HepG2 (cell line): ENCODE measurements around the gene MTA3. TPM values are rescaled to one million over a fixed set of nuclear protein-coding genes. Genes with fewer than 3 reads are reported as not detected.

ENCODE experiments used
- ATAC-seq: fragments of 200-7000 bp; cut with Tn5 transposase; 3 replicates; pipeline ENCODE4 v1.9.1; 2020; ENCODE audit warnings: mild to moderate bottlenecking, moderate library complexity
- BruUV-seq: library from RNA; stranded (reverse); fragments of 400-500 nt; replicated peaks from 2 replicates; lab custom pipeline; 2021; lab: Mats Ljungman, UMichigan
- CTCF ChIA-PET: fragments of 300-600 bp; formaldehyde crosslinking; extraction: SDS; loops from one replicate; lab custom pipeline; 2021; ENCODE audit warnings: low total read pairs, inconsistent platforms, low intra/inter-chr PET ratio; lab: Yijun Ruan, JAX
- POLR2A ChIA-PET: fragments of 350-600 bp; sonication (Branson Sonifier 250); formaldehyde crosslinking; loops from one replicate; lab custom pipeline; 2020; ENCODE audit warnings: antibody characterized with exemption, inconsistent platforms; lab: Yijun Ruan, JAX
- DNase-seq: peaks from one replicate; pipeline ENCODE4 v3.0.0-alpha.2; 2015; ENCODE audit warnings: low spot score
- FAIRE-seq: peaks from 3 replicates; lab custom pipeline; 2011; peaks lifted over from hg19 to GRCh38; lab: Jason Lieb, UNC
- H2AFZ ChIP-seq: one replicate; pipeline ENCODE4 v1.6.1; 2011; ENCODE audit warnings: low read length, inconsistent platforms
- H3K27ac ChIP-seq: fragments of 300-600 bp; 3 replicates; pipeline ENCODE4 v1.8.0; 2011; ENCODE audit warnings: mixed run types, mild to moderate bottlenecking, mixed read lengths, low read length, inconsistent platforms; ENCODE audit not compliant: insufficient read depth; ENCODE audit errors: extremely low read length
- H3K27me3 ChIP-seq, 2 experiments: fragments of 200-600 bp in 1 of 2; 2 replicates in 1 of 2; 3 replicates in 1 of 2; pipeline versions ENCODE4 v1.6.0 to v1.8.0; 2011; ENCODE audit warnings: low read length in 2 of 2, mild to moderate bottlenecking in 2 of 2, moderate library complexity in 2 of 2, inconsistent platforms in 1 of 2; ENCODE audit not compliant: insufficient read depth in 2 of 2, control insufficient read depth in 1 of 2
- H3K36me3 ChIP-seq, 2 experiments: fragments of 200-600 bp in 1 of 2; replicated peaks in 1 of 2; 2 replicates in 1 of 2; 3 replicates in 1 of 2; pipeline versions ENCODE4 v1.5.1 to v1.8.0; 2011; ENCODE audit warnings: low read length in 2 of 2, inconsistent platforms in 1 of 2; ENCODE audit not compliant: insufficient read depth in 2 of 2, control insufficient read depth in 1 of 2
- H3K4me1 ChIP-seq: 2 replicates; pipeline ENCODE4 v1.5.1; 2012; ENCODE audit warnings: low read length, inconsistent platforms; ENCODE audit not compliant: insufficient read depth
- H3K4me2 ChIP-seq: 2 replicates; pipeline ENCODE4 v1.6.0; 2011; ENCODE audit warnings: low read depth, low read length, inconsistent platforms
- H3K4me3 ChIP-seq, 3 experiments: fragments of 200-600 bp in 1 of 3; sonication (generic), shearing (Covaris generic) in 1 of 3; replicated peaks in 1 of 3; 2 replicates each; pipeline ENCODE4 v1.5.1; 2011 to 2016; ENCODE audit warnings: low read length in 3 of 3, inconsistent platforms in 2 of 3, low read depth in 2 of 3, mild to moderate bottlenecking in 2 of 3, control low read depth in 1 of 3, mixed read lengths in 1 of 3; ENCODE audit not compliant: insufficient read depth in 1 of 3
- H3K79me2 ChIP-seq: one replicate; pipeline ENCODE4 v1.6.1; 2011; ENCODE audit warnings: low read length, inconsistent platforms; ENCODE audit not compliant: insufficient read depth
- H3K9ac ChIP-seq: 2 replicates; pipeline ENCODE4 v1.6.0; 2011; ENCODE audit warnings: mild to moderate bottlenecking, low read depth, low read length, inconsistent platforms; ENCODE audit not compliant: insufficient read depth
- H3K9me3 ChIP-seq: 2 replicates; pipeline ENCODE4 v1.5.1; 2012; ENCODE audit warnings: mild to moderate bottlenecking, low read length
- H4K20me1 ChIP-seq: 2 replicates; pipeline ENCODE4 v1.6.0; 2011; ENCODE audit warnings: inconsistent platforms, mild to moderate bottlenecking, low read length, moderate library complexity; ENCODE audit not compliant: insufficient read depth
- ARNT2 ChIP-seq: sonication (generic); formaldehyde crosslinking; IDR thresholded peaks from 2 replicates; pipeline ENCODE4 v1.8.0; 2022; ENCODE audit warnings: mild to moderate bottlenecking, low read depth, missing genetic modification reagents, moderate library complexity
- CEBPB ChIP-seq: IDR thresholded peaks from 2 replicates; pipeline ENCODE4 v1.6.1; 2011; ENCODE audit warnings: low read depth, low read length, improper control_type of control experiment, borderline replicate concordance
- FOXK1 ChIP-seq: sonication (generic); formaldehyde crosslinking; IDR thresholded peaks from 2 replicates; pipeline ENCODE4 v1.4.0; 2020; ENCODE audit warnings: low read depth, missing genetic modification reagents, borderline replicate concordance
- GFI1 ChIP-seq: sonication (generic); formaldehyde crosslinking; IDR thresholded peaks from 2 replicates; pipeline ENCODE4 v1.5.0; 2020; ENCODE audit warnings: missing genetic modification reagents, mild to moderate bottlenecking, borderline replicate concordance
- NFYC ChIP-seq: IDR thresholded peaks from 2 replicates; pipeline ENCODE4 v1.6.1; 2016; ENCODE audit warnings: missing genetic modification reagents, missing compliant biosample characterization
- SAFB2 ChIP-seq: sonication (generic); formaldehyde crosslinking; IDR thresholded peaks from 2 replicates; pipeline ENCODE4 v1.5.1; 2020; ENCODE audit warnings: missing genetic modification reagents, low read depth, mild to moderate bottlenecking, borderline replicate concordance
- ZNF577 ChIP-seq: sonication (generic); formaldehyde crosslinking; IDR thresholded peaks from 2 replicates; pipeline ENCODE4 v1.4.0; 2020; ENCODE audit warnings: mild to moderate bottlenecking, low read depth, missing genetic modification reagents, borderline replicate concordance
- WGBS: methylation state at CpG from one replicate; pipeline ENCODE4 v1.1.6; 2017; ENCODE audit warnings: low lambda C conversion rate; 5-methylcytosine and 5-hydroxymethylcytosine counted together
- in situ Hi-C: cut with HindIII; loops from 2 replicates; pipeline ENCODE4 v1.10.0; 2017; ENCODE audit warnings: low pct_unique_long_range_greater_than_20kb; ENCODE audit not compliant: extremely low pct_ligation_motif_present
- intact Hi-C: fragments of 100-400 bp; cut with micrococcal nuclease; formaldehyde crosslinking; loops from one replicate; pipeline ENCODE4 v1.10.0; 2022; ENCODE audit not compliant: unreplicated experiment
- polyA plus RNA-seq, 8 experiments: library from polyadenylated mRNA; depleted of rRNA in 3 of 8; stranded (reverse) in 7 of 8; unstranded in 1 of 8; fragments of >200 nt; fragmentation: Illumina TruSeq in 4 of 8; extraction: Trizol in 4 of 8; gene quantifications; 2 replicates each; pipeline versions ENCODE4 v1.2.1 to v1.2.3, GENCODE V29; 2011 to 2016; ENCODE audit warnings: low read depth in 4 of 8, missing spikeins in 1 of 8, mixed read lengths in 1 of 8; ENCODE audit not compliant: insufficient read depth in 1 of 8
- total RNA-seq, 5 experiments: library from RNA; depleted of rRNA; stranded (reverse); fragments of >200 nt; fragmentation: Illumina TruSeq; extraction: Trizol; gene quantifications; 2 replicates each; pipeline ENCODE4 v1.2.3, GENCODE V29; 2016; ENCODE audit warnings: low read depth in 1 of 5

Gene MTA3
- total and polyA plus RNA-seq, 2 of the 13 experiments (the other 11 are each of a cell fraction or from before 2014, with no cell fraction given): 48.8 to 77.8 TPM

- CTCF ChIA-PET: no interaction called here
- in situ Hi-C loops: no loop called here
These were observed 36.0 kb upstream of the MTA3 start for GRCh38 chr2:42532397-42532796.

GRCh38 chr2:42537493-42537892, 30.9 kb upstream of the MTA3 start:
- no peaks in the 10 kb centered on the region for H4K20me1 ChIP-seq
- no peak overlapping the region for H3K9ac ChIP-seq
- no TSS peak for BruUV-seq
- H3K27ac ChIP-seq: no peak overlapping the region
- ATAC-seq (no peak), DNase-seq (no peak), FAIRE-seq (no peak)
- H3K79me2 ChIP-seq: no peaks in the 10 kb centered on the region
- no peaks in the 10 kb centered on the region for H3K36me3 ChIP-seq
- TF ChIP-seq NFYC (CRISPR knock-in tag) (no peak), CEBPB (peak; percentile 92), SAFB2 (CRISPR knock-in tag) (no peak)
- no peaks in the 10 kb centered on the region for H3K27me3 ChIP-seq
- no peak overlapping the region for H3K4me2 ChIP-seq
- H3K4me3 ChIP-seq: no peak overlapping the region
- POLR2A ChIA-PET: no interaction called here
- intact Hi-C loops: no loop called here
- in situ Hi-C loops: no loop called here
- CTCF ChIA-PET: no interaction called here
- H3K4me1 ChIP-seq: no peaks in the 10 kb centered on the region
- no peak overlapping the region for H2AFZ ChIP-seq
- H3K9me3 ChIP-seq: no peaks in the 10 kb centered on the region
- 95% methylated on average over 3 of the region's 3 CpGs for WGBS

More at GRCh38 chr2:42532397-42532796, 36.0 kb upstream of the MTA3 start:
- H2AFZ ChIP-seq: no peak overlapping the region
- 95% methylated on average over 4 of the region's 4 CpGs for WGBS
- TF ChIP-seq GFI1 (CRISPR knock-in tag) (no peak), FOXK1 (CRISPR knock-in tag) (no peak), ARNT2 (CRISPR knock-in tag) (no peak), CEBPB (peak; percentile 54; the same call in 1 of the 2 replicates), ZNF577 (CRISPR knock-in tag) (no peak)
- TF ChIP-seq, all 625 proteins: peak for 1
- Histone ChIP-seq H3K9ac (no peak overlapping the region), H3K4me1 (peaks cover 14% of the 10 kb centered on the region), H3K4me3 (no peak overlapping the region), H3K9me3 (no peaks in the 10 kb centered on the region), H4K20me1 (no peaks in the 10 kb centered on the region), H3K79me2 (no peaks in the 10 kb centered on the region), H3K27ac (no peak overlapping the region), H3K27me3 (no peaks in the 10 kb centered on the region), H3K4me2 (no peak overlapping the region), H3K36me3 (no peaks in the 10 kb centered on the region)
- POLR2A ChIA-PET: no interaction called here
- DNase-seq: no peak
- intact Hi-C loops: no loop called here
- no TSS peak for BruUV-seq
- FAIRE-seq: no peak
- ATAC-seq: no peak
